GM12878 (cell line): ENCODE data around the gene UHRF1.

Source experiments
- ATF2 ChIP-seq: IDR thresholded peaks from 2 replicates; pipeline ENCODE4 v1.6.1; 2012; ENCODE audit warnings: low read length, inconsistent platforms
- BHLHE40 ChIP-seq, 2 experiments: fragments of 450-650 bp in 1 of 2; IDR thresholded peaks; 2 replicates each; pipeline ENCODE4 v1.6.1; 2011 to 2017; ENCODE audit warnings: low read depth in 2 of 2, borderline replicate concordance in 1 of 2, improper control_type of control experiment in 1 of 2, low read length in 1 of 2, mild to moderate bottlenecking in 1 of 2
- ESRRA ChIP-seq: IDR thresholded peaks from 2 replicates; pipeline ENCODE4 v1.6.1; 2012; ENCODE audit warnings: mild to moderate bottlenecking, low read length, improper control_type of control experiment
- LARP7 ChIP-seq: fragments of 450-650 bp; IDR thresholded peaks from 2 replicates; pipeline ENCODE4 v1.6.1; 2017; ENCODE audit warnings: mild to moderate bottlenecking
- MAX ChIP-seq: IDR thresholded peaks from 2 replicates; pipeline ENCODE4 v1.6.1; 2012; ENCODE audit warnings: low read depth, low read length, improper control_type of control experiment
- TCF7 ChIP-seq: IDR thresholded peaks from 2 replicates; pipeline ENCODE4 v1.6.1; 2014; ENCODE audit warnings: antibody characterized with exemption, borderline replicate concordance

DNA sequence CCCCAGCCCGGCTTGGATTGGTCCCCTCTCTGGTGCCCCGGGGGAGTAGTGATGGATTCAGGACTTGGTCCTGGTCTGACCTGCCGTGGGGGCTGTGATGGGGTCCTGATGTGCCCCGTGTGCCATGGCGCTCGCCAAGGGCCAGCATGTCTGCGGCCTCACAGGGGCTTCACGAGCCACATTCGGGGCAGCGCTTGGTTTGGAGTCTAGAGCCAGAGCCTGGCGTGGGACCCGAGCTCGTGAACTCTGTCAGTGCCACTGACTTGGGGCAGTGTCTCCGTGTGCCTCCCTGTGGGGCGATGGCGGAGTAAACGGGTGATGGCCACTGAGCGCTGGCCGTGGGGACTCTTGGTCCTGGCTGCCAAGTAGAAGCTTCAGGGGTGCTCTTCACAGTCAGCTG lies 76.8 kb downstream of the UHRF1 start:
- no peak for TF ChIP-seq TCF7
- TF ChIP-seq ATF2: no peak
- no peak for TF ChIP-seq BHLHE40 (IDR thresholded peaks at IDR 0.05; ENCODE audit: borderline replicate concordance in 1 of 2, low read depth in 2 of 2, low read length in 1 of 2)
- no peak for TF ChIP-seq LARP7
- TF ChIP-seq MAX: no peak
- no peak for TF ChIP-seq ESRRA
